Keratinocyte (primary cell): Measurements from ENCODE around the gene CEBPG.

Experiments
- EZH2 ChIP-seq: IDR thresholded peaks from one replicate; pipeline ENCODE4 v1.6.1; 2012; ENCODE audit warnings: inconsistent platforms, mild to moderate bottlenecking, low read length, moderate library complexity
- TF ChIP-seq, protein P1 (sequence below), 3 experiments: IDR thresholded peaks in 1 of 3; conservative IDR thresholded peaks in 1 of 3; optimal IDR thresholded peaks in 1 of 3; 2 replicates in 2 of 3; 3 replicates in 1 of 3; pipeline versions ENCODE3 to v1.5.1; 2011; ENCODE audit warnings: low read length in 3 of 3, mild to moderate bottlenecking in 3 of 3, moderate library complexity in 2 of 3, control low read depth in 1 of 3, inconsistent platforms in 1 of 3; ENCODE audit not compliant: insufficient read depth in 2 of 3; ENCODE audit errors: extremely low read depth in 1 of 3

DNA sequence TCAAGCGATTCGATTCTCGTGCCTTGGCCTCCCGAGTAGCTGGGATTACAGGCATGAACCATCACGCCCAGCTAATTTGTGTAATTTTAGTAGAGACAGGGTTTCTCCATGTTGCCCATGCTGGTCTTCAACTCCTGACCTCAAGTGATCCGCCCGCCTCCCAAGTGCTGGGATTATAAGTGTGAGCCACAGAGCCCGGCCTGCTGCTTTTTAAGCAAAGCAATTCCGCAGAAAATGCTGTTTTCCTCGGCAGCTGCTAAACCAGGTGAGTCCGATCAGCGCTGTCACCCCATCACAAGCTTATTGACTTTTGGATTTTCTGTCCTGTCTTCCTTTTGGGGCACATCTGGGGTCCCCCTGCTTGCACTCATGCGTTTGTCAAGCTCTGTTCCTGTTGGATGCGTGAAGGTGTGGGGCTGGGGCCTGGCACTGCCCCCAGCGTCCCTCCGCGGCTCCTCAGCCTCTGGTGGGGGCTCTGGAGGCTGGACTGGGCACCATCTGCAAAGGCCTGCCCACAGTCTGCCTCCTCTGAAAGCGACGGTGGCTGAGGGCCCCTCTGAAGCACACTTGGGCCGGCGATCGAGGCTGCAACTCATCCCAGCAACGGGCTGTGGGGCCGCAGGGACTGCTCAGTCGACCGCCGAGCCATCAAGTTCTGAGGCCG is 25.7 kb downstream of the CEBPG start:
- TF ChIP-seq, protein P1, sequence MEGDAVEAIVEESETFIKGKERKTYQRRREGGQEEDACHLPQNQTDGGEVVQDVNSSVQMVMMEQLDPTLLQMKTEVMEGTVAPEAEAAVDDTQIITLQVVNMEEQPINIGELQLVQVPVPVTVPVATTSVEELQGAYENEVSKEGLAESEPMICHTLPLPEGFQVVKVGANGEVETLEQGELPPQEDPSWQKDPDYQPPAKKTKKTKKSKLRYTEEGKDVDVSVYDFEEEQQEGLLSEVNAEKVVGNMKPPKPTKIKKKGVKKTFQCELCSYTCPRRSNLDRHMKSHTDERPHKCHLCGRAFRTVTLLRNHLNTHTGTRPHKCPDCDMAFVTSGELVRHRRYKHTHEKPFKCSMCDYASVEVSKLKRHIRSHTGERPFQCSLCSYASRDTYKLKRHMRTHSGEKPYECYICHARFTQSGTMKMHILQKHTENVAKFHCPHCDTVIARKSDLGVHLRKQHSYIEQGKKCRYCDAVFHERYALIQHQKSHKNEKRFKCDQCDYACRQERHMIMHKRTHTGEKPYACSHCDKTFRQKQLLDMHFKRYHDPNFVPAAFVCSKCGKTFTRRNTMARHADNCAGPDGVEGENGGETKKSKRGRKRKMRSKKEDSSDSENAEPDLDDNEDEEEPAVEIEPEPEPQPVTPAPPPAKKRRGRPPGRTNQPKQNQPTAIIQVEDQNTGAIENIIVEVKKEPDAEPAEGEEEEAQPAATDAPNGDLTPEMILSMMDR (optimal IDR thresholded peaks at IDR 0.05 in 1 of 3, IDR thresholded peaks at IDR 0.05 in 1 of 3, conservative IDR thresholded peaks at IDR 0.05 in 1 of 3; ENCODE audit: extremely low read depth in 1 of 3, insufficient read depth in 2 of 3, low read length in 3 of 3) = no peak
- TF ChIP-seq EZH2 = no peak
